ENCODE results near the gene UBL3.

The UBL3 gene

DNA sequence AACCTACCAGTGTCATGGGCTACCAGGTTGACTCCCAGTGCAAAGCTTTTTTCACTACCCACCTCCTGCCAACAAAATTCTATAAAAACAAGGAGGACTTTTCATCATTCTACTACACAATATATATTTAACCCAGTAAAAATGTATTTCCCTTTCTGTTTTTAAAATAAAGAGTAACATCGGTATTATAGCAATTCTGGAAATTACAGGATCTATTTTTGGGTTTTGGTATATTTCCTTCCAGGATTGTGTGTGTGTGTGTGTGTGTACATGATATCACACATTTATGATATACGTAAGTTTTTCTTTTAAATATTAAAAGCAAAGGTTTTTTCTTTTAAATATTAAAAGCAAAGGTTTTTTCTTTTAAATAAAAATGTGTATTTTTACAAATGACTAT, 6.0 kb upstream of the UBL3 start:
- no peak for DNase-seq

DNA sequence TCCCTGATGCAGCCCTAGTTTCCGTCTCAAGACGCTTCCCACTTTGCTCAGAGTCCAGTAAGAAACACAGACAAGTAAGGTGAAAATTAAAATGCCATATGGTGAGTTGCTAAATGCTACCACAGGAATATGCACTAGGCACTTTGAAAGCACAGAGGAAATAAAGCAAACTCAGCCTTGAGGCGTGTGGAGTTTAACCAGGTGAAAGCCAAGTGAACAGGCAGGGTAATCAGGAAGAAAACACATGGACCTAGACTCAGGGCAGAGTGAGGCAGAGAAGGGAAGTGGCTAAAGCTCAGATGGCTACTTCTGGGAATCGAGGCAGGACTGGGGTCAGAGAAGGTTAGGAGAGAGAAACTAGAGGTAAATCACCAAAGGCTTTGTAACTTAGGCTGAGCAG, 5.4 kb upstream of the UBL3 start:
- DNase-seq = no peak

DNA sequence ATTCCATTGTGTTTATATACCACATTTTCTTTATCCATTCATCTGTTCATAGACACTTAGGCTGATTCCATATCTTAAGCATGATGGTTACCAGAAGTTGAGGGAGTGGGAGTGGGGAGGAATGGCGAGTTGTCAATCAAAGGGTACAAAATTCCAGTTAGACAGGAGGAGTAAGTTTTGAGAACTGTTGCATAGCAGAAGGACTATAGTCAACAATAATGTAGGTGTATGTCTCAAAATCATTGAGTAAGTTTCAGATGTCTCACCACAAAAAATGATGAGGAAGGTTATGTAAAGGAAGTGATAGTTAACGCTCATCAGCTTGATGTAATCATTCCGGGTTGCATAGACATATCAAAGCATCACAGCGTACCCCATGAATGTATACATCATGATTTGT, 4.6 kb upstream of the UBL3 start:
- DNase-seq = no peak

DNA sequence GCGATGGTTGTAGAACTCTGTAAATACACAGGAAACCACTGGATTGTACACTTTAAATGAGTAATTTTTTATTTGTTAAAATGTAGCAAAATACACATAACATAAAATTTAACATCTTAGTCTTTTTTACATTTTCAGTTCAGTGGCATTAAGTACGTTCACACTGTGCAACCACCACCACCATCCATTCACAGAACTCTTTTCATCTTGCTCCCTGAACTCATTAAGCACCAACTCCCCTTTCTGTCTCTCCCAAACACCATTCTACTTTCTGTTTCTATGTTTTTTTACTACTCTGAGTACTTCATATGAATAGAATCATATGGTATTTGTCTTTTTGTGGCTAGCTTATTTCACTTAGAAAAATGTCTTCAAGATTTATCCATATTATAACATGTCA, 2.7 kb upstream of the UBL3 start:
- no peak for DNase-seq

DNA sequence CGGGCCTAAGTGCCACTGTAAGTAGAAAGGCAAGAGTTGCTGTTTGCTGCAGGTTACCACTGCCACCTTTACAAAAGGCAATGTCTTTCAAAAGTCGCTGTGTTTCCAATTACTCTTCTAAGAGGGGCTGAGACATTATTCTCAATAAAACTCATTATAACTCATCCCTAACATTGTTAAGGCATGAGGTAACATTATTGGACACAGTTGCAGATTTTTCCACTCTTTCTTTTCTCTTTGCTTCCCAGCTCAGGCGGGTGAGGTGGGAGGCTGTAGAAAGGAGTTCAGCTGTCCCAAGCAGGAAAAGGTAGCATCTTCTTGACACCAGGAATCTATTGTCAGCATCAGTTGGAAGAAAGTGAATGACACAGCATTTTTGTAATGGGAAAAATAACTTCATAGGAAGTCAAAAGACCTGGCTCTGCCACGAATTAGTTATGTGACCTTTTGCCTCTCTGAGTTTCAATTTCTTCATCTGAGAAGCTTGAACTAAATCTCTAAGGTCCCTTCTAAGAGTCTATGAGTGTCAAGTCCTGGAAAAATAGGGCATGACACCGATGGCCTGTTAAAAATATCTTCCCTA, 2.1 kb upstream of the UBL3 start:
- DNase-seq = no peak

DNA sequence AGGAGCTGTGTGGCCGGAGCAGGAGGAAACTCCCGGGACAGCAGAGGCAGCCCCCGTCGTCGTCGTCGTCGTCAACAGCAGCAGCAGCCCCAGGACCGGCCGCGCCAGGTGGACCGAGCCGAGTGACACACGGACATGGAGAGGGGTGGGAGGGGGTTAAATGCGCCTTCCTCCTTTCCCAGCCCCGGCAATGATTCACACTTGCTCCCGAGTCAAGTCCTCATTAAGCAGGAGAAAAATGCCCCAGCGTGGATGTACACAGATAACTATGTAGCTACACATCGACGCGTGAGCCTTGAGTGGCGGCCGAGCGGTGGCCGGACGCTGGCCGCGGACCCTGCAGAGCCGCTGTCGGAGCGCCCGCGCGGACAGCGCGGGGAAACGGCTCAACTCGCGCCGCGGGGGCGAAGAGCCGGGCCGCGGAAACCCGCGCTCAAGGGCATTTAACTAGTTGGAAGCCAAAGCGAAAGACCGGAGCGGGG, 645 bp downstream of the UBL3 start:
- DNase-seq = no peak

DNA sequence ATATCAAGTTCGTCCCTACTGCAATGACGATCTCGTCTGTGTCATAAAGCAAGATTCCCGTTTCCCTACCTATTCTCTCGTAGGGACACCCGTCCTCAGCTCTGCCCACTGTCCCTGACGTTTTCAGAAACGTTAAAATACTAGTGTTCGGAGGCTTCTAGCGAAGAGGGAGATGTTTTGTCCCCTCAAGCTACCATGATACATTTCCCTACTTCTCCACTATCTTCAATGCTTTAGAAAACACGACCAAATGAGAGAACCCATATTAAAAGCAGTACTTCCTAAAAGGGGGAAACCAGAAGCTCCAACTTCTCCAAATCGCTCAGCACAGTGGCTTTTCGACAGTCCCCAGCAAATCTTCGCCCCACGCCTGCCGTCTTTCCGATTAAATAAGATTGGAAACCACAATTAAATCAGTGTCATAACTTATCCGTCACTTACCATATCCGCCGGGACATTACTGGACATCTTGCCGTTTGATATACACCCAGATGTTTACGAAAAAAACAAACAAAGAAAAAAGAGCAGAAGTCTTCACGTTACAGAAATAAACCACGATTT, 1.3 kb downstream of the UBL3 start:
- no peak for DNase-seq

DNA sequence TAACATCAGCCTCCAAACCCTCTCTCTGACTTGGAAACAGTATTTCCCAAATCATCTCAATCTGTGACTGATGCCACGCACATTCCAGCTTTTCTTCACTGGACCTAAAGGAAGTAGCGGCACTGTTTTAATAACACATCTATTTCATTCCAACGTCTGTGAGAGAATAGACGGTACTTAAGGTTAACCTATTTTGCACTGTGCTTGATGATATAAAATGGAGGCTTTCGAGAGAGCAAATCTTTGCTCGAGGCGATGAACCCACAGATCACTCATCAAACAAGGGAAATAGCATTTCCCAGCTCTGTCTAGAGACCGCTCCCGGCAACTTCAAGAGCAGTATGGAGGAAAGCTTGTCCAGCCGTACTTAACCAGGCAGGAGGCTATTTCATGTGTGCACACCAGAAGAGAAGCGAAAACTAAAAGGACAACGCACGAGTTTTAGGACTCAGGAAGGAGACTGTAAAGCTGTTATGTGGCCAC, 2.9 kb downstream of the UBL3 start:
- DNase-seq = no peak

DNA sequence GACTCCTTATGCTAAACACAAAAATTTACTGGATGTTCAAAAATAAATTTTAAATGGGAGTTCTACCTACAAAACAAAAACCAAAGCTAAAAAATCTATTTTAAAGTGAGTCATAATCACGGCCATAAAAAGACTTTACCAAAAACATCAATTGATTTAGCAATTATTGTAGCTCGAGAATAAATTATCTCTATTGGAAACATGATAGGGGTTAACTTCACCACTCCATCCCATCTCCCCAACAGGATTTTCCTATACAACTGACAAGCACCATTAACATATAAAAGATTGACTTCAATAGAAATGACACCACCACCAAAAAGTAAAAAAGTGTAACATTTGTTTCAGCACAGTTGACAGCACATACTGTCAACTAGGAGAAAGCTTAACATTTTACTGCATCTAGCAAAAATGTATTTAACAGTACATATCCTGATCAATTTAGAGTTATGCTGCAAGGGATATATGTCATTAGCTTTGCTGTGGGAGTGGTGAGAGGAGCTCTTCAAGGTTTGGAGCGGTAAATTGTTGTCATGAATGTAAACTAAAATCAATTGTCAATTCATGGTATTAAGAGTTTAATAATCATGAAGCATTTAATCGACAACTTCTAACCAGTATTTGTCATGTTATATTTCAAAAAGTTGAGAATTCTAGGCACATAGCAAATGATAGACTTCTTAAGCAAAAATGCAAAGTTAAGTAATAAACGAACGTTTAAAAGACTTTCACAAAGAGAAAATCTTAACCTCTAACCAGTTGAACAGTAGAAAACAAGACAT, 3.8 kb downstream of the UBL3 start:
- no peak for DNase-seq

DNA sequence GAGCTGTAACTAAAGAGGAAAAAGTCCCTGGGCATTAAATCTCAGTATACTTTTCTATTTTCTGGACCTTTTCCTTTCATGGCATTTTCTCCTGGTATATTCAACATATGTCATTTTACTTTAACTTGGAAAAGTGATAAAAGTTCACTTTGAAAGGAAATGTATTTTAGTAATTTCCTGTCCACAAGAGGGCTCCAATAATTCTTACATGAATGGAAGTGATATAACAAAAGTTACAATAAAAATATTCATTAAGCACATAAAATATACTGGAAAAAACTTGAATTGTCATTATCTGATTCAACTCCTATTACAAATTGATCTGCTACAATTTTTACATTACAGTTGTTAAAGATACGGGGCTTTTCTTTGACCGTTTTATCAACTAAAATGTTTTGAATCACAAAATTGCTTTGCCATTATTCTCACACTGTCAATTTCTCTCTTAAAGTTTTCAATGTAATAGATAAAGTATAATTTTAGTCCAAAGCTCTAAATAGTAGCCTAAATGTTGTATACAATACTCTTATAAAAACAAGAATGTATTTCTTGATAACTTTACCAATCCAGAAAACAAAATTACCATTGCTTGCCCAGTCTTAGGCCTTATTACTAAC, 4.9 kb downstream of the UBL3 start:
- no peak for DNase-seq

DNA sequence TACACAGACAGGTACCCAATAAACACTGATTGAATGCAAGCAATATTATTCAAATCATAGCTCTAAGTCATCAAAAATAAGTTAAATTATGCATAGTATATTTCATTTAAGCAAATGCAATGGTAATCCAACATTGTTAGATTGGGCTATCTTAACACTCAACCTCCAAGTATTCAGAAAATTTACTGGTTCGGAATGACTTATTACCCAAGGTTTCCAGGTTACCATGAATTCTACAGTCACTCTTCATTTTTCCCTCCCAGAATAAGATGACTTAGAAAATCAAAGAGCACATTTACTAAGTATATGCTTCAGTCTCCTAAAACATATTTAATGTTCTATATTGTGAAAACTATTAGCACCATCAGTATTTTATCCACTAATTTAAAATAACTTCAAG, 6.0 kb downstream of the UBL3 start:
- DNase-seq = no peak

DNA sequence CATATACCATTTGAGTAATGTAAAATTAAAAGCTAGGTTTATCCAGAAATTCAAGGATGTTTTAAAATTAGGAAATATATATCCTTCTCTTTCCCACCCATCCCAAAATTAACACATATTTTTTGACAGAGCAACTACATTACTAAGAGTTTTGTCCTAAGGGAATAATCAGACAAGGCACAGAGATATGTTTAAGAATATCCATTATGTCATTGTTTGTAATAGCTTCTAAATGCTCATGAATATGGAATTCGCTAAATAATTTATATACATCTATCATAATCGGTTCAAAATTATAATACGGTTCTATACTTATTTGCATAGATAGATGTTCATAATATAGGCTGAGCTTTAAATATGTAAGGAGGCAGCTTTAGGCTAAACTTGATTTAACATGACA, 9.8 kb downstream of the UBL3 start:
- DNase-seq = no peak

DNA sequence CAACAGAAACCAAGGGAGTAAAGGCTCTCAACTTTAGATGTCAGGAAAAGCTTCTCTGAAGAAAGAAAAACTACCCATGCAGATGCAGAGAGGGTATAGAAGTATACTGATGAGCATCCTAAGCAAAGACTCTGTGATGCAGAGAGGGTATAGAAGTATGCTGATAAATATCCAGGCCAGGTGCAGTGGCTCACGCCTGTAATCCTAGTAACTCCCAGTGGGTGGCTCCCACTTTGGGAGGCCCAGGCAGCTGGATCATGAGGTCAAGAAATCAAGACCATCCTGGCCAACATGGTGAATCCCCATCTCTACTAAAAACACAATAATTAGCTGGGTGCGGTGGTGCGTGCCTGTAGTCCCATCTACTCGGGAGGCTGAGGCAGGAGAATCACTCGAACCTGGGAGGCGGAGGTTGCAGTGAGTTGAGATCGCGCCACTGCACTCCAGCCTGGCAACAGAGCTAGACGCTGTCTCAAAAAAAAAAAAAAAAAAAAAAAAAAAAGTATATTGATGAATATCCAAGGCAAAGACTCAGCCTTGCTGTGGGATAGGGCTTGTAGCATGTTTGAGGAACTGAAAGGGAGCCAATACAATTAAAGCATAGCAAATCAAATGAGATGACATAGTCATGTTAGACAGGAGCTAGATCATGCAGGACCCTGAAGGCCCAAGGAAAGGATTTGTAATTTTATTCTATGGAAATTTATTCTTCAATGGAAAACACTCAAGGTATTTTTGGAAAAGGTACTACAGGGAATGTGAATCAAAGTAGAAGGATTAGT, 14.9 kb downstream of the UBL3 start:
- no peak for DNase-seq

DNA sequence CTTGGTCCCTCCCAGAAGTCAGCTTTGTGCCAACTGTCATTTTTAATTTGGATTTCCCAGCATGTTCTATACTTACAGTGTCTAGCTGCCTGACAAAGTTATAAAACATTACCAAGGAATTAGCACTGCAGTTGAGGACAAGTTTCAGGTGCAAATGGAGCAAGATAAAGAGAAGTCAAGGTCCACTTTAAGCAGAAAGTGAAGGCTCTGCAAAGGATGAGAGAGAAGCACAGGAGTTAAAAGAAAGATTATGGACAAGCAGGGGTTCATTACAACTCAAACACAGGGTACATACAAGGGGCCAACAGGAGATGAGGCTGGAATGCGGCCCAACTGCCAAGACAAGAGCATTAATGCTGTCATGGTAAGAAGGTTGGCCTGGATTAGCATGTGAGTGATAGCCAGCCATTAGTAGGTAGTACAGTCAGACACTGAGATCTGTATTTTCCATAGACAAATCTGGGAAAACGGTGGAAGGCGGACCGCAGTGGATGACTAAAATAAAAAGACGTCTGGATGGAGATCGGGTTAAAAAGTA, 17.6 kb downstream of the UBL3 start:
- no peak for DNase-seq

DNA sequence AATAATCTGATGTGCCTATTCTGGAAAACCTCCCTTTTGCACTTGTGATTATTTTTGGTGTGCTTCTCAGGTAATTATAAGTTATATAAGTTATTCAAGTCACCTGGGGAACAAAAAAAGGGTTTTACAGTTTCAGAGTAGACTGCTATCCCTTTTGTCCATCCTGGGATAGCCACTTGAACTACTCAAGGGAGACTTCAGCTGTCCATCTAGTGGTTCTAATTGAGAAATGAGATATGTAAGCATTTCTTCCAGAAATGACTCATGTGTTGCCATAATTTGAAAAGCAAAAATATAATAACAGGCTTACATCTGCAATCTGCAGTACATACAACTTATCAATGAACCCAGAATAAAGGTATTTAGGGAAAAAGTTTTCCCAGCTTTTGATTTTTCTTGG, 20.4 kb downstream of the UBL3 start:
- DNase-seq = no peak

DNA sequence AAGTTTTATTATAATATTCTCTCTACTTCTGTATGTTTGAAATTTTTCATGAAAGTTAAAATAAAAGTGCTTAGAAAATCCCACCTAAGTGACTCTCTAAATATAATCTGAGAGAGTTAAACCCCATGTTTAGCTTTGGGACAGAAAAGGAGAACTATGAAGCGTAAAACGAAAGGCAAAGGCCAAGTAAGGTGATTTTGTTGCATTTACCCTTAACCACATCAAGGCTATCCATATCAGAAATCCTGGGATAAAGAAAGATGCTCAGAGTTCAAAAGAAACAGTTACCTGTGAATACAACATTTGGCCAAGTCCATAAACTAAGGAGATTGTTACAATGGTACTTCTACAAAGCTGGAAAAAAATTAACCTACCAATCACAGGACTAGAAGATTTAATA, 31.3 kb downstream of the UBL3 start:
- DNase-seq = no peak

DNA sequence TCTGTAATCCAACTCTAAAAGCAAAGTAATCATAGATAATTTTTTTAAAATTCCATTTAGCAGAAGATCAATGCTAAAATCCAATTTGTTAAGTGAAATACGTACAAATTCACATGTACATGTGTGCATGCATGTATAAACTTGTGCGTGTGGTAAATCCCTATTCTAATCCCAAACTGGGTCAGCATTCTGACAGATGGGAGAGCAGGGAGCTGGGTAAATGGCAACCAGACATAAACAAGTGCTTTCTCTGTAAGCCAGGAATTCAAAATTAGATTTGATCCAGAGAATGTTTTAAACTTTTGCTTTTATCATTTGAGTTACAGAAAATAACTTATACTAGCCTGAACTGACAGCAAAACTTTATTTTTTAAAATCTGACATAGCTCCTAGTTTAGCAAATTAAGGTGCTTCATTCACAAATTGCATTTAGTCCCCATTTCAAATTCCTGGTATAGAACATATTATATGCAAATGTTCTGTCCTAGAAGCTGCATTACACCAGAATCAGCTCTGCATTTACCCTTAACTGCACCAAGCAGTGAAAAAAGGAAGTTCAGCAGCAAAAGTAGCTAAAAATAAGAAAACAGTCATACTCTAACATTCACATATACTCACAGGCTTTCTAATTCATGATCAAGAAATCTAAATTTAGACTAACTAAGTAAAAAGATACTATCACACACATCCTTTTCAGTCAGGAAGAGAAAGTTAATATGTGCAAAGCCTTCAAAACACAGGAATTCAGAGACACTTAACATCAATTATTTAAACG, 32.6 kb downstream of the UBL3 start:
- no peak for DNase-seq

DNA sequence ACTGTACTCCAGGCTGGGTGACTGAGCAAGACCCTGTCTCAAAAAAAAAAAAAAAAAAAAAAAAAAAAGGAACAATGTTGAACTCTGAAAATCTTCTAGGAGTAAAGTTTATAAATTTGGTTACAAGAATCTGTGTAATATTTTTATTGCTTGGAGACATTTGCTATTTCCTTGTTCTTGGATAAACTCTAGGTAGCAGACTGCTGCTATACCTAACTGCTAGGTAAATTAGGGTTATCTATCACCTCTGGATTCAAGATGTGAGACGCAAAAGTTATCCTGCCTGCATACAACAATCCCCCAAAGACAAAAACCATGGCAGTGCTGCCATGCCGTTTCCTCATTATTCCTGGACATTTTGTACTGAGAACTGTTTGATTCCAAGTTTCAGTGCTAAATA, 33.7 kb downstream of the UBL3 start:
- DNase-seq = no peak

DNA sequence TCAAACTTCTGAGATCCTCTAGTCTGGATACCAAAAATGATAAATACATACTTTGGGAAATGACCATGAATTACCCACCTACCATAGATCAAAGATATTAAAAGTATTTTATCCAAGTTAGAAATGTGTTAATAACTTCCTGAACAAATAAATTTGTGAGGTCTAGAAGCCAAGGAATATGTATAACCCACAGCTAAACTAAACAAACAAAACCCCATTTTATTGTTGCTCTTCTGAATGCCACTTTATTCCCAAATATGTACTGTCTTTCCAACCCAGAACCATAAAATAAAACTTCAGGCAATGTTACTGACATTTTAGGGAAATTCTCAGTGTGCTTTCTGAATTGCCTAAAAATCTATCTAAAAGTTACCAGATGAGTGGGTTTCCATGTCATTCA, 35.1 kb downstream of the UBL3 start:
- no peak for DNase-seq

DNA sequence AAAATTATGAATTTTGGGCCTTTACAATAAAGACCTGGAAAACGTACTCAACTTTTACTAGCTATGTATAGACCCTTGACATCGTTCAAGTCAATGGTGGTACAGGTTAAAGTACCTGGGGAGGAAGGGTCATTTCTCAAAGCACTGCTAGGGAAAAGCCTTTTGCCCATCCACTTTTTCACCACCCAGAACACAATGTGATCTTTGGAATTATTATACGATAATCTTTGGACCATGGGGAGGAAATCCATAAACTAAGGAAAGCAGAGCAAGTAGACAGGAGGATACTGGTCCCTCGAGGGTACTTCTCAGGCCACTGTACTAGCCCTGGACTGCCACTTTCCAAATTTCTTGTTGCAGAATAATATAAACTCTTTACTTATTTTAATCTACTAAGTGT, 39.5 kb downstream of the UBL3 start:
- no peak for DNase-seq

DNA sequence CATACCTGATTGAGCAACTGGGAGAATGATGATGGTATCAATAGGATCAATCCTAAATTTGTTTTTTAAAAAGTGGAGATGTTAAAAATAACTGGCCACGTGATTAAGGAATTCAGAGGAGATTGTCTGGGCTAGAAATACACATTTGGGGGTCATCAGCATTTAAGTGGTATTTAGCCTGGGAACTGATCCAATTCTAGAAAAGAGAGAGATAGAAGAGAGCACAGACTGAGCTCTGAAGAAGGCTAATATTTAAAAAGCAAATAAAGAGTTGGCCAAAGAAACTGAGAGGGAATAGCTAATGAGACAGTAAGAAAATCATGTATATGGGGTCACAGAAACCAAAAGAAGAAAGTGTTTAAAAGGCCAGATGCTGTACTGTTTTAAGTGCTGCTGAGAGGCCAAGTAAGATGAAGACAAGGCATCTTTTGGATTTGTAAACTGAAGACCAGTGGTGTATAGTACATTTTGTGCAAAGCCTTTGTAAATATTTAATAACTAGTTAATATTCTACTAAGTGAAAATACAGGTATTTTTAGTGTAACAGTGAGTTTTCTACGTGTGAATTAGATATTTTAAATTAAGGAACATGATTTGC, 40.2 kb downstream of the UBL3 start:
- DNase-seq = no peak

DNA sequence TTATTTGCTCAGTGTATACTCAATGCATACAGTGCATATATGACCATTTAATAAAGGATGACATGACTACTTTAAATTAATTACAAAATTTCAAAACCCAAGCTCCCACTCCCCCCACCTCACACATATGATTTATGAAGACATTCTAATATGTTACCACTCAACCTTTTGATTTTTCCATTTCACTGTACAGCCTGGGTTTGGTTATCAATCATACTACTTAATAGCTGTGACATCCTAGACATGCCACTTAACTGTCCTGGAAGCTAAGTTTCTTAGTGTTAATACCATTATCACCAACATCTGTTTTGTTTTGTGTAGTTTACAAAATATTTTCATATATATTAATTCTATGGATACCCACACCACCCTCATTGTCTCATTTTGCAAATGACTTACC, 42.2 kb downstream of the UBL3 start:
- DNase-seq = no peak
